Gastroesophageal sphincter (tissue), 4 donors: ENCODE results near the gene BNIP5. TPM values are rescaled to one million over a fixed set of nuclear protein-coding genes. Genes with fewer than 3 reads are reported as not detected.

Experiments
- ATAC-seq: fragments of 150-250 bp; one replicate; pipeline ENCODE4 v1.9.1; 2016; ENCODE audit warnings: mild to moderate bottlenecking, moderate library complexity
- H3K27ac ChIP-seq, 4 donors: fragments of 200-600 bp; sonication (generic) in 3 of 4; 1 replicate in 3 of 4; 2 replicates in 1 of 4; pipeline ENCODE4 v1.5.1; 2016 to 2019
- H3K27me3 ChIP-seq: fragments of 200-600 bp; sonication (generic); one replicate; pipeline ENCODE4 v1.5.1; 2019
- H3K36me3 ChIP-seq, 2 donors: fragments of 200-600 bp; sonication (generic); one replicate each; pipeline ENCODE4 v1.5.1; 2019; ENCODE audit warnings: control low read depth in 1 of 2
- H3K4me1 ChIP-seq, 3 donors: fragments of 200-600 bp; sonication (generic); 1 replicate in 2 of 3; 2 replicates in 1 of 3; pipeline ENCODE4 v1.5.1; 2016 to 2019; ENCODE audit warnings: control low read depth in 2 of 3
- H3K4me3 ChIP-seq, 2 donors: fragments of 200-600 bp; sonication (generic); one replicate each; pipeline ENCODE4 v1.5.1; 2019; ENCODE audit warnings: mild to moderate bottlenecking in 1 of 2, moderate library complexity in 1 of 2
- H3K9me3 ChIP-seq, 3 donors: fragments of 200-600 bp; sonication (generic); one replicate each; pipeline ENCODE4 v1.5.1; 2017 to 2019; ENCODE audit warnings: control low read depth in 2 of 3
- EP300 ChIP-seq: sonication (generic); formaldehyde crosslinking; IDR thresholded peaks from one replicate; pipeline ENCODE4 v1.6.1; 2017; ENCODE audit warnings: antibody characterized with exemption, mild to moderate bottlenecking
- POLR2A ChIP-seq, 2 donors: fragments of 450-650 bp; IDR thresholded peaks; one replicate each; pipeline ENCODE4 v1.6.1; 2017; ENCODE audit warnings: antibody characterized with exemption in 2 of 2, mild to moderate bottlenecking in 2 of 2, moderate library complexity in 1 of 2
- POLR2AphosphoS5 ChIP-seq: sonication (generic); formaldehyde crosslinking; IDR thresholded peaks from one replicate; pipeline ENCODE4 v1.6.1; 2017; ENCODE audit warnings: antibody characterized with exemption
- WGBS, 2 donors: methylation state at CpG; one replicate each; pipeline ENCODE4 v1.1.5; 2018; ENCODE audit warnings: low coverage in 1 of 2; 5-methylcytosine and 5-hydroxymethylcytosine counted together
- total RNA-seq, 4 donors: library from RNA; depleted of rRNA; stranded (reverse); fragments of >200 nt; gene quantifications; one replicate each; pipeline ENCODE4 v1.1.0, GENCODE V29; 2016
- TF ChIP-seq, protein P1 (sequence below), 4 experiments: fragments of 200-600 bp in 2 of 4; fragments of 450-650 bp in 2 of 4; sonication (generic) in 1 of 4; IDR thresholded peaks; one replicate each; pipeline ENCODE4 v1.5.1; 2017 to 2019; ENCODE audit warnings: antibody characterized with exemption in 4 of 4, mild to moderate bottlenecking in 2 of 4, moderate library complexity in 2 of 4

BNIP5 gene
- total RNA-seq, 4 donors from 2014 or later: not detected

DNA sequence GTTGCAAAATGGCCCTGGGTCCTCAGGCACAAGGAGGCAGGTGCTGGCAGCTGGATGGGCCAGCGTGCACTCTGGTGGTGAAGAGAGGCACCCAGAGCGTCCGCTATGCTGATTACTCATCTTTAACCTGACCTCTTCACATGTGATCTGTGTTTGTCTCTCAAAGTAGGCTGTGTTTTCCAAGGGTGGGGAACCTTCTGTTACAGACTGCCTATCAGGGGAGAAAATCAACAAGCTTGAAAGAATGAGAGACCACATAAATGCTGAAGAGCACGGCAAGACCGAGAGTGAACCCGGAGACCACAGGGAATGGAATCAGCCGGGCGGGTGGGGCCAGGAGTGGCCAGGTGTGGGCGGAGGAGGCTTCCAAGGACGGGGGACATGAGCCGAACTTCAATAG, 16.2 kb downstream of the BNIP5 start:
- Histone ChIP-seq H3K4me3 (no peak overlapping the region), H3K9me3 (no peaks in the 10 kb centered on the region), H3K27me3 (peaks cover 8% of the 10 kb centered on the region), H3K27ac (no peak overlapping the region), H3K36me3 (no peaks in the 10 kb centered on the region), H3K4me1 (no peaks in the 10 kb centered on the region)
- no peak for TF ChIP-seq EP300
- TF ChIP-seq POLR2AphosphoS5: no peak
- no peak for TF ChIP-seq POLR2A (IDR thresholded peaks at IDR 0.05)
- TF ChIP-seq, protein P1, sequence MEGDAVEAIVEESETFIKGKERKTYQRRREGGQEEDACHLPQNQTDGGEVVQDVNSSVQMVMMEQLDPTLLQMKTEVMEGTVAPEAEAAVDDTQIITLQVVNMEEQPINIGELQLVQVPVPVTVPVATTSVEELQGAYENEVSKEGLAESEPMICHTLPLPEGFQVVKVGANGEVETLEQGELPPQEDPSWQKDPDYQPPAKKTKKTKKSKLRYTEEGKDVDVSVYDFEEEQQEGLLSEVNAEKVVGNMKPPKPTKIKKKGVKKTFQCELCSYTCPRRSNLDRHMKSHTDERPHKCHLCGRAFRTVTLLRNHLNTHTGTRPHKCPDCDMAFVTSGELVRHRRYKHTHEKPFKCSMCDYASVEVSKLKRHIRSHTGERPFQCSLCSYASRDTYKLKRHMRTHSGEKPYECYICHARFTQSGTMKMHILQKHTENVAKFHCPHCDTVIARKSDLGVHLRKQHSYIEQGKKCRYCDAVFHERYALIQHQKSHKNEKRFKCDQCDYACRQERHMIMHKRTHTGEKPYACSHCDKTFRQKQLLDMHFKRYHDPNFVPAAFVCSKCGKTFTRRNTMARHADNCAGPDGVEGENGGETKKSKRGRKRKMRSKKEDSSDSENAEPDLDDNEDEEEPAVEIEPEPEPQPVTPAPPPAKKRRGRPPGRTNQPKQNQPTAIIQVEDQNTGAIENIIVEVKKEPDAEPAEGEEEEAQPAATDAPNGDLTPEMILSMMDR (IDR thresholded peaks at IDR 0.05): no peak
- 88 to 90% methylated on average over 3 to 8 of the region's 11 CpGs for WGBS, 2 donors
- ATAC-seq: no peak

DNA sequence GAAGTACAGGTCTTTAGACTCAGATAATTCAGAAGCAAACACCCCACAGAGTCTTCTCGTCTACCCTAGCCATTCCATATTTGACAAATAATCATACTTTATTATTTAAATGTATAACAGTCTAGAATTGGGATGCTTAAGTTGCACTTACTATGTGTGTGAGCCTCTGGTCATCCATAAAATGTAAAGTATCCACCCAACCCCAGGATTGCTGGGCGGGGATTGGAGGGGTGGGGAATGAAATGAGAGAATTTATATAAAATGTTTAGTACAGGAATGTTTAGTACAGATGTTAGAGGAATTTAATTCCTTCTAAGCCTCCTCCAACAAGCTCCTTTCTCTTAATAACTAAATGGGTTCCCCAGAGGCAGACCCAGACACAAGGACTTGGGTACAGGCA, 16.9 kb downstream of the BNIP5 start:
- H3K27ac ChIP-seq: no peak overlapping the region
- no peak for TF ChIP-seq POLR2AphosphoS5
- TF ChIP-seq POLR2A (IDR thresholded peaks at IDR 0.05): no peak
- TF ChIP-seq EP300: no peak
- TF ChIP-seq, protein P1 (IDR thresholded peaks at IDR 0.05): no peak
- 71 to 89% methylated on average over 1 to 2 of the region's 2 CpGs for WGBS, 2 donors

DNA sequence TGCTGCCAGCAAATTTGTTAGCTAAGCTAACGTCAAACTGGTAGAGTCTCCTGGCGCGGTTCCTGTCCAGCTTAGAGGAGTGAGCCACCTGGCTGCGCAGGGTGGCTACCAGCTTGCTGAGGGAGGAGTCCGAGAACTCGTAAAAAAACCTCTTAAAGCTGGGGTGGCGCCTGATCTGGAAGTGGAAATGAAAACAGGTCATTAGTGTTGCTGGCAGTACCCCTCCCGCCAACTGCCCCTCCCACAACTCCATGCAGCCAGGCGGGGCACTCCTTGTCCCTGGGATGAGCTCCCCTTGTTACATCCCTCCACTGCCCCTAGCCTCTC, 17.3 kb downstream of the BNIP5 start:
- ATAC-seq: no peak
- WGBS, 2 donors: 87% methylated on average over 5 of the region's 9 CpGs; no CpG with 5 or more reads in 1 of the 2 donors
- Histone ChIP-seq H3K4me1 (no peaks in the 10 kb centered on the region), H3K27ac (no peak overlapping the region), H3K9me3 (no peaks in the 10 kb centered on the region), H3K27me3 (peaks cover 4% of the 10 kb centered on the region), H3K36me3 (no peaks in the 10 kb centered on the region), H3K4me3 (no peak overlapping the region)
- no peak for TF ChIP-seq EP300
- no peak for TF ChIP-seq POLR2A (IDR thresholded peaks at IDR 0.05)
- TF ChIP-seq, protein P1 (IDR thresholded peaks at IDR 0.05): no peak
- TF ChIP-seq POLR2AphosphoS5: no peak

More for the DNA sequence above, 16.9 kb downstream of the BNIP5 start:
- H3K4me1 ChIP-seq: no peaks in the 10 kb centered on the region
- no peaks in the 10 kb centered on the region for H3K9me3 ChIP-seq
- H3K4me3 ChIP-seq: no peak overlapping the region
- peaks cover 4% of the 10 kb centered on the region for H3K27me3 ChIP-seq
- ATAC-seq: no peak
- H3K36me3 ChIP-seq: no peaks in the 10 kb centered on the region

- WGBS, 2 donors: 85 to 89% methylated on average over 5 of the region's 6 CpGs
- TF ChIP-seq EP300 (no peak), POLR2AphosphoS5 (no peak), POLR2A (IDR thresholded peaks at IDR 0.05) (no peak)
- TF ChIP-seq, protein P1 (IDR thresholded peaks at IDR 0.05): no peak
These were observed 17.8 kb downstream of the BNIP5 start for GRCh38 chr6:36318690-36319435.

DNA sequence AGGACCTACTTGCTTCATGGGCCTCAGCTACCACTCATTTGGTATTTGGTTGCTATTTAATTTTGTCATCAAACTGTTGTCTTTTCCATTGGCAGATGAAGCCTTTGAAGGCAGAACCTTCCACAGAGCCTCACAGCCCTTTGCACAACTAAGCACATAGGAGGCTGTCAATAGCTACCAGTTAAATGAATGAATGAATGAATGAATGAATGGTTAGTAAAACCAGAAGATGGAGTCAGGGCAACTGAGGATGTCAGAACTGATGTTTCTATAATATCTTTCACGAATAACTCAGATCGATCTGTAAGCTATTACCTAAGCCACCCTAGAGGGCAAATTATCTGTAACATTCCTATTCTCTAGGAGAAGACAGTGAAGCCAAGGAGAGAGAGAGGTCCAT, 19.1 kb downstream of the BNIP5 start:
- TF ChIP-seq POLR2AphosphoS5: no peak
- TF ChIP-seq, protein P1 (IDR thresholded peaks at IDR 0.05): no peak
- no peak for TF ChIP-seq EP300
- TF ChIP-seq POLR2A (IDR thresholded peaks at IDR 0.05): no peak
- Histone ChIP-seq H3K36me3 (no peaks in the 10 kb centered on the region), H3K27ac (no peak overlapping the region), H3K4me1 (peaks cover 0 to 6% (median 0%) of the 10 kb centered on the region in 3 donors), H3K9me3 (no peaks in the 10 kb centered on the region), H3K27me3 (no peaks in the 10 kb centered on the region), H3K4me3 (no peak overlapping the region)
- no peak for ATAC-seq
- 94 to 95% methylated on average over 2 of the region's 2 CpGs for WGBS, 2 donors

More at GRCh38 chr6:36318690-36319435, 17.8 kb downstream of the BNIP5 start:
- Histone ChIP-seq H3K4me3 (no peak overlapping the region), H3K27me3 (peaks cover 4% of the 10 kb centered on the region), H3K9me3 (no peaks in the 10 kb centered on the region), H3K36me3 (no peaks in the 10 kb centered on the region), H3K4me1 (no peaks in the 10 kb centered on the region), H3K27ac (no peak overlapping the region)
- no peak for ATAC-seq
